PC-3 (cell line): Measurements from ENCODE around the gene SPRR1A. TPM values are rescaled to one million over a fixed set of nuclear protein-coding genes. Genes with fewer than 3 reads are reported as not detected.

ENCODE experiments used
- ATAC-seq: fragments of 200-7000 bp; cut with Tn5 transposase; 2 replicates; pipeline ENCODE4 v1.9.1; 2020; ENCODE audit warnings: mild to moderate bottlenecking, moderate library complexity
- BruUV-seq: library from RNA; stranded (reverse); fragments of 400-500 nt; replicated peaks from 2 replicates; lab custom pipeline; 2021; lab: Mats Ljungman, UMichigan
- CTCF ChIA-PET: fragments of 300-600 bp; sonication (Branson Sonifier 250); formaldehyde crosslinking; loops from one replicate; lab custom pipeline; 2022; ENCODE audit warnings: antibody characterized with exemption; lab: Charles Lee
- POLR2A ChIA-PET: fragments of 300-600 bp; sonication (Branson Sonifier 250); formaldehyde crosslinking; loops from one replicate; lab custom pipeline; 2022; ENCODE audit warnings: antibody characterized with exemption; ENCODE audit not compliant: unreplicated experiment; lab: Charles Lee
- DNase-seq: peaks from one replicate; pipeline ENCODE4 v3.0.0-alpha.2; 2015
- H2AFZ ChIP-seq: fragments of 300-600 bp; sonication (generic); 2 replicates; pipeline ENCODE4 v1.6.0; 2016; ENCODE audit warnings: antibody characterized with exemption, low read length
- H3F3A ChIP-seq: fragments of 300-600 bp; sonication (generic); one replicate; pipeline ENCODE4 v1.6.0; 2017; ENCODE audit warnings: antibody characterized with exemption, low read length, control low read depth, mild to moderate bottlenecking; ENCODE audit not compliant: unreplicated experiment
- H3K27ac ChIP-seq: fragments of 300-600 bp; sonication (generic); 2 replicates; pipeline ENCODE4 v1.5.1; 2016; ENCODE audit warnings: mild to moderate bottlenecking, low read length
- H3K27me3 ChIP-seq: fragments of 300-600 bp; sonication (generic); 2 replicates; pipeline ENCODE4 v1.6.1; 2016; ENCODE audit warnings: low read length, mixed read lengths
- H3K36me3 ChIP-seq: fragments of 300-600 bp; sonication (generic); 2 replicates; pipeline ENCODE4 v1.6.1; 2016; ENCODE audit warnings: low read depth, mixed run types, low read length, mixed read lengths
- H3K4me1 ChIP-seq: fragments of 300-600 bp; sonication (generic); 2 replicates; pipeline ENCODE4 v1.5.1; 2016; ENCODE audit warnings: low read length; ENCODE audit not compliant: insufficient read depth
- H3K4me2 ChIP-seq: fragments of 300-600 bp; sonication (generic); 2 replicates; pipeline ENCODE4 v1.6.0; 2016; ENCODE audit warnings: low read length
- H3K4me3 ChIP-seq: fragments of 300-600 bp; sonication (generic); 2 replicates; pipeline ENCODE4 v1.5.1; 2016; ENCODE audit warnings: mild to moderate bottlenecking, low read length, mixed read lengths
- H3K79me2 ChIP-seq: fragments of 300-600 bp; sonication (generic); 2 replicates; pipeline ENCODE4 v1.6.1; 2017; ENCODE audit warnings: low read length, mixed read lengths
- H3K9ac ChIP-seq: fragments of 300-600 bp; sonication (generic); 2 replicates; pipeline ENCODE4 v1.6.0; 2016; ENCODE audit warnings: mild to moderate bottlenecking, low read length
- H3K9me2 ChIP-seq: fragments of 300-600 bp; sonication (generic); replicated peaks from 2 replicates; pipeline ENCODE4 v1.6.1; 2016; ENCODE audit warnings: mixed run types, low read length, mixed read lengths
- H3K9me3 ChIP-seq: fragments of 300-600 bp; sonication (generic); 2 replicates; pipeline ENCODE4 v1.6.1; 2016; ENCODE audit warnings: low read length, mixed read lengths
- H4K20me1 ChIP-seq: fragments of 300-600 bp; sonication (generic); 2 replicates; pipeline ENCODE4 v1.6.1; 2016; ENCODE audit warnings: low read length, mixed read lengths
- CTCF ChIP-seq: fragments of 300-600 bp; sonication (generic); conservative IDR thresholded peaks from 2 replicates; pipeline ENCODE4 v1.5.1; 2017; ENCODE audit warnings: antibody characterized with exemption, low read depth, mild to moderate bottlenecking, low read length
- EZH2 ChIP-seq: fragments of 300-600 bp; sonication (generic); IDR thresholded peaks from one replicate; pipeline ENCODE4 v1.6.1; 2017; ENCODE audit warnings: antibody characterized with exemption, mild to moderate bottlenecking, low read length; ENCODE audit not compliant: unreplicated experiment
- EZH2phosphoT487 ChIP-seq: fragments of 300-600 bp; sonication (generic); IDR thresholded peaks from 2 replicates; pipeline ENCODE4 v1.6.1; 2018; ENCODE audit warnings: mild to moderate bottlenecking, antibody characterized with exemption, low read length, borderline replicate concordance
- intact Hi-C: fragments of 100-400 bp; cut with micrococcal nuclease; formaldehyde crosslinking; loops from 2 replicates; pipeline ENCODE4 v1.9.0; 2023
- total RNA-seq: library from RNA; depleted of rRNA; stranded (reverse); fragments of >200 nt; gene quantifications from 2 replicates; pipeline ENCODE4 v1.2.3, GENCODE V29; 2014

The SPRR1A gene
- total RNA-seq, 1 experiment from 2014 or later: not detected

- POLR2A ChIA-PET: no interaction called here
Measured at GRCh38 chr1:152998476-152998875, 14.6 kb downstream of the SPRR1A start.

GRCh38 chr1:152999818-153000217 is 15.9 kb downstream of the SPRR1A start:
- no peak overlapping the region for H2AFZ ChIP-seq

More at GRCh38 chr1:152998476-152998875, 14.6 kb downstream of the SPRR1A start:
- DNase-seq: no peak
- Histone ChIP-seq H3K4me3 (no peak overlapping the region), H4K20me1 (no peaks in the 10 kb centered on the region), H3K79me2 (no peaks in the 10 kb centered on the region), H2AFZ (no peak overlapping the region), H3K36me3 (no peaks in the 10 kb centered on the region), H3K4me1 (no peaks in the 10 kb centered on the region), H3K9me3 (no peaks in the 10 kb centered on the region), H3K27ac (no peak overlapping the region), H3K27me3 (peaks cover 36% of the 10 kb centered on the region), H3K4me2 (no peak overlapping the region), H3F3A (no peaks in the 10 kb centered on the region), H3K9ac (no peak overlapping the region), H3K9me2 (no peaks in the 10 kb centered on the region)
- CTCF ChIA-PET: no interaction called here
- no peak for ATAC-seq
- TF ChIP-seq EZH2phosphoT487: no peak
- TF ChIP-seq CTCF: no peak
- TF ChIP-seq EZH2: no peak
- intact Hi-C loops: no loop called here
- no TSS peak for BruUV-seq

More at GRCh38 chr1:152999818-153000217, 15.9 kb downstream of the SPRR1A start:
- H3K36me3 ChIP-seq: no peaks in the 10 kb centered on the region
- ChIA-PET POLR2A (no interaction called here), CTCF (no interaction called here)
- ATAC-seq (no peak), DNase-seq (no peak)
- H3K4me3 ChIP-seq: no peak overlapping the region
- peaks cover 30% of the 10 kb centered on the region for H3K27me3 ChIP-seq
- H3K4me1 ChIP-seq: no peaks in the 10 kb centered on the region
- H3K9me3 ChIP-seq: no peaks in the 10 kb centered on the region
- H3K9ac ChIP-seq: no peak overlapping the region
- H3F3A ChIP-seq: no peaks in the 10 kb centered on the region
- TF ChIP-seq CTCF (no peak), EZH2phosphoT487 (no peak), EZH2 (no peak)
- H3K9me2 ChIP-seq: no peaks in the 10 kb centered on the region
- no peak overlapping the region for H3K27ac ChIP-seq
- H3K4me2 ChIP-seq: no peak overlapping the region
- H3K79me2 ChIP-seq: no peaks in the 10 kb centered on the region
- no peaks in the 10 kb centered on the region for H4K20me1 ChIP-seq
- intact Hi-C loops: no loop called here
- BruUV-seq: no TSS peak
